T-helper 1 cell (primary cell): ENCODE measurements around the gene SYT8.
A peak's percentile ranks its signal among the peaks of the same experiment; 100 is the strongest.
"Not testable (repeated sequence)": the region's sequence is repeated elsewhere in the genome, so short reads cannot be mapped to it uniquely, and the experiment has no call there.

ENCODE experiments used
- DNase-seq, 5 donors: peaks; one replicate each; pipeline ENCODE4 v3.0.0-alpha.2; 2012 to 2020

The SYT8 gene

DNA sequence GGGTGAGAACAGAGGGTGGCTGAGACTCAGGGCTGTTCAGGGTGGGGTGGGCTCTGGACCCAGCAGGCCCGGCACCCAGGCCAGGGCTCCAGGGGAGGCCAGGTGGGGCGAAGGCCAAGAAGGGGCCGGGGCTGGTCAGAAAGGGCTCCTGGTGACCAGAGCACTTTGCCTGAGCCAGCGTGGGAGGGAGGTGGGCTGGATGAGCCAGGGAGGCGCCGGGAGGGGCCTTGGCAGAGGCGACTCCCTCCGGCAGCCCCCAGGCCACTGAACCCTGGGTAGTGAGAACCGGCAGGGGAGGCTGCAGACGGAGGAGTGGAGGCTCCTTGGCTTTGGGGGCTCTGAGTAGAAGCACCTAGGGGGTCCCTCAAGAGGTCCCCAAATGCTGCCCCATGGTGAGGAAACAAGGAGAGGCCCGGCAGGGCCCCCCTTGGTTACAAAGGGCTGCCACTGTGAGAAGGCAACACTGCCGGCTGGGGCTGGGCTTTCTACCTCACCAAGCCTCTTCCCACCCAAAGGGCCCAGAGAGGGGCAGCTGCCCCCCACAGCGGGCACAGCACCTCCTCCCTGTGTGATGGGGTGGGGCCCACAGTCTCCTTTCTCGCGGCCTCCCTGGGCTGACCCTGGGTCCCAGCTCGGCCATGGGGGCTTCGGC lies 39.8 kb downstream of the SYT8 start:
- DNase-seq, result peak in 1 of 5 donors; percentile 5

DNA sequence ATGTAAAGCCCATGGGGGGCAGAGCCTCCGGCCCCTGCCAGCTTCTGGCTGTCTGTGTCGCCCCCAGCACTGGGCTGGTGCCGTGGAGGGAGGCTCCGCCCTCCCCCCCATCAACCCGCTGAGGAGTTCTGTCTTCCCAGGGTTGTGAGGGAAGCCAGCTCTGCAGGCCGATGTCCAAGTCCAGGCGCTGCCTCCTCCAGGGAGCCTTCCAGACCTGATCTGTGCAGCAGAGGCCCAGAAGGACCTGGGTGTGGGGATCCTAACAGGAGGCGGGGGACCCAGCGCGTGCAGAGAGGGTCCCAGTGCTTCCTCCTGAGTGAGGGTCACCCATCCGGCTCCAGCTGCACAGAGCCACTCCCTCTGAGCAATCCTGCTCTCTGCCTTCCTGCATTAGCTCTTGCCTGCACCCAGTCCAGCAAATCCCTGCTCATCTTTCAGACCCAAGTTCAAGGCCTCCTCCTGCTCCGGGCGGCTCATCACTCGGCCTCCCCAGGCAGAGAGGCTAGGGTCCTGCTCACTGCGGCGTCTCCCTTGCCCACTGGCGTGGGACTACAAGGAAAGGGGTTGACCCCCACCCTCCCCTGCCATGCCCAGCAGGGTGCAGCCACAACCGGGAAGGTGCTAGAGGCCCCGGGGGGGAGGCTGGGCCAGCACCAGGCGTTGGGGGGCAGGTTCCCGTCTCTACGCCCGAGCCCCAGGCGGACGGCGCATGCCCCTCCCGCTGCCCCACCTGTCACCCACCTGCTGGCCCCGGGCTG lies 40.5 kb downstream of the SYT8 start:
- peak in 2 of 5 donors; percentile 5 to 10 for DNase-seq

DNA sequence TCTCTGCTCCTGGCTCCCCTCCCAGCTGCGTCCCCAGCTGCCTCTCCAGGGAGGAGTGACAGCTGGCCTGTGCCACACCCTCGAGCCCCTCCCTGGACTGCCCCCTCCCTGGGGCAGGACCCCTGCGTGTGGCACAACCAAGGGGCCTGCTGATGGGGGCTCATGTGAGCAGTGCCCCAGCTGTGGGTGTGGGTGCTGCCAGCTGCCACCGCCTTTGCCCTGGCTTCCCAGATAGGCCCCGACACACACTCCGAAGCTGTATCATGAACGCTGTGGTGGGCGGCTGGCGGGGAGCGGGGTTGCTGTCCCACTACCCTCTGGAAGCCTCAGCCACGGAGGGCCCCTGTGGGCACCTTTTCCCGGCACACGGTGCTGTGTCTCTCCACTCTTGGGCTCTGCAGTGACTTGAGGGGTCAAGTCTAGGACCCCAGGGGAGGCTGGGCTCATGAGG lies 41.1 kb downstream of the SYT8 start:
- peak in 2 of 5 donors; percentile 4 to 9 for DNase-seq

DNA sequence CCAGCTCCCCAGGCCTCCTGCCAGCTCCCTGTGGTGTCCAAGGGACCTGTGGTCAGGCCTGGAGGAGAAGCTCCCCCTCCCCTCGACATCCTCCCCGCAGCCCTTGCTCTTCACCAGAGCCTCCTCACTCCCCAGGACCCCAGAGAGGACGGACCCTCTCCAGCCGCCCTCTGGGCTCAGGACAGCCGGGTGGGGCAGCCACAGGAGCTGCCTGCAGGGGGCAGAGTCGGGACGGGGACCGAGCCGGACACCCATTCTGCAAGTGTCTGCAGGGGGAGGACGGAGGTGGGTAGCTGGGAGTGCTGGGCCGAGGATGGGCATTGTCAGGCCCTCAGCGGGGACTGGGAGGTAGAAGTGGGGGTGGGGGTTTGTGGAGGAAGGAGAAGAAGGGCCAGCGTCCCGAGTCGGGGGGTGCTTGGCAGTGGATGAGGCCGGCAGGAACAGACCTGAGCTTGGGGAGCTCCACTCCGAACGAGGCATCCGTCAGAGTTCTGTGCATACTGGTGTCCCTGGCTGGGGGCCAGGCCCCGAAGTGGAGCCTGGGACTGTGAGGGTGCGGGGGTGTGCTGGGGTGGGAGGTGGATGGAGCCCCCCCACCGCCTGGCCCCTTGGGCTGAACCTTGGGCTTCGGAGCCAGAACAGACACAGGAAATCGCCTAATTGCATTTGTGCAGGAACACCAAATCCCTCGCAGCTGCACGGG lies 41.7 kb downstream of the SYT8 start:
- DNase-seq, result peak in 2 of 5 donors; percentile 5 to 8

DNA sequence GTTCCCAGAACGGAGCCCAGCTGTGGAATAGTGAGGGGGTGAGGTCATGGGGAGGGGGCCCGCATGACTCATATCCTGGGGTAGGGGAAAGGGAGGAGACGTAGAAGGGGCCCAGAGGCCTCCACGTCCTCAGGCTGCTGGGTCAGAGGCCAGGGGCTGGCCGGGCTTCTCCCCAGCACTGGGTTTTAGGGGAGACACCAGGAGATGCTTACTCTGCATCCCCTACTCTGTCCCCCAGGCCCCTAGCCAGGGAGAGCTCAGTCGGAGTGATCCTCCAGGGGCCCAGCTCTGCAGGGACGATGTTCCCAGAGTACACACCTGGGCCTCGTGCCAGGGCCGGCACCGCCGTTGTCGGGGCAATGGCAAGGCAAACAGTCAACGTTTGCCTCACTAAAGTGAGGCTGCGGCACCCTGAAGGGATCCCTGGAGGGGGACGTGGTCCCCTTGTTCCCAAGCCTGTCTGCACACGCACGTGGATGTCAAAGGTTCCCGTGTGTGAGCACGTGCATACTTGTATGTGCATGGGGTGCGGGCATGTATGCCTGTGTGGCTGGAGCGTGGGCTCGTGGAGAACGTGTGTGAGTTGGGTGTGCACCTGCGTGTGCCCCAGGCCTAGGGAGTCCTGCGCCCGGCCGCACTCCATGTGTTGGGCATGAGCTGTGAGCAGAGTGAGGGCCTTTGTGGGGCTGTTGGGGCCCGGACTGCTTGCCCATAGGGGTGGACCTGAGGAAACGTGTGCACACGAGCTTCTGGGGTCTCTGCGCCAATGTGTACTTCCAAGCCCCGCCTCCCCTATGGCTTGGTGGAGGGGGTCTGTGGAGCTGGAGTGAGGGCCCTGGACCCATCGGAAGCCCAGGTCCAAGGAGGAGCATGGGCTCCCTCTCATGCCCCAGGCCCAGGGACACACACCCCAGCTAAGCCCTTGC lies 42.7 kb downstream of the SYT8 start:
- DNase-seq, result no peak

DNA sequence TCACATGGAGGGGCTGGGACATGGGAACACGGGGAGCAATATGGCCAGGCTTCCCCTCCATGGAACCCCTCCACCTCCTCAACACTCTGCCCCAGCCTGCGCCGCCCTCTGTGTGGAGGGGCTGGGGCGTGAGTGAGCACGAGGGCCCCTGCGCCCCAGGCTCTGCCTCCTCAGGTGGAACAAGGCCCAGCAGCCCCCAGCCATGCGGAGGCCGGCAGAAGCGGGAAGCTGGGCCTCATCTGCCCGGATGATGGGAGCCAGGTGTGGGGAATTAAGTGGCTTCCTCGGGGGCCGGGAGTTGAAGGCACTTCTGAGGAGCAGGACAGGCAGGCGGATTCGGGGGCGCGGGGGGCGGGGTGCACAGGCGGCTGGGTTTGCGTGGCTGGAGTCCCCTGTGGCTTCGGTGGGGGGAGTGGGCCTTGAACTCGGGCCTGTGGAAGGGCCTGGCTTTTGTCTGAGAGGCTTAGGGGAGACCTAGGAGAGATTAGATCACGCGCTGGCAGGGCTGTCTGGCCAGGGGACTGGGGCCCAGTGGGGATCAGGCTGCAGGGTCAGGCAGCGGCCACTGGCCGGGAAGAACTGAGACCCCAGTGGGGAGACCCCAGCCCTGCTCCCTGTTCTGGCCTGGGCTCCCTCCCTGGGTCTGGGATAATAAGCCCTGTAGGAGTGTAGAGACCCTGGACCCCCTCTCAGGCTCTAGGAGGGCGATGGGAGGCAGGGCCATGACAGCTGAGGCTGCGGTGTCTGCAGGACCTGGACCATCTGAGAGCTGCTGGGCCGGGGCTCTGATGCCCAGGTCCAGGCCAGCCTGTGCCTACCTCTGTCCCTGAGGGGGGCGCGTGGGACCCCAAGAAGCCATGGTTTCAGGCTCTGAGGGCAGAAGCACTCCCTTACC lies 43.6 kb downstream of the SYT8 start:
- DNase-seq, result peak in 1 of 5 donors; percentile 5

DNA sequence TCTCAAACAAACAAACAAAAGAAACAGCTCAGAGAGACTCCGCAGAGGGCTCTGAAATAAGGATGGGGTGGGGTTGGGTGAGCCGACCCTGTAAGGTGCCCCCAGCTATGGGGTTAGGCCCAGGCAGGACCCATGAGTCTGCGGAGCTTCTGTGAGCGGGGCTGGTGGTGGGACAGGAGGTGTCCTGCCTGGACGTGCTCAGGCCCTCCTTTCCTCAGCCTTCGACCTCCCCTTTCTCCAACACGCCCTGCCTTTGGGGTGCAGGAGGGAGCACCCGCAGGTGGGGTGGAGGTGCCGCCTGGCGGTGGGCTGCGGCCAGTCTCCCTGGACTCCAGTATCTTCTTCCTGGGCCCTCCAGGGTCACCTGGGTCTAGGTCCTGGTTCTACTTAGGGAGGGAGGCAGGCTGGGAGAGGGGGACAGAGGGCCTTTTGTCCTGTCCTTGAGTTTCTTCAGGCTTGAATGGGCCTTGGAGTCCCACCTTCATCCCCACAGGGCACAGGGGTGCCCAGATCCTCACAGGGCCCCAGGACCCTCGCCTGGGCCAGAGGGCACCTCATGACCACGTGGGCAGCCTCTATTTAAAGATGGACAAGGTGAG lies 44.7 kb downstream of the SYT8 start:
- peak in 2 of 5 donors; percentile 6 for DNase-seq

DNA sequence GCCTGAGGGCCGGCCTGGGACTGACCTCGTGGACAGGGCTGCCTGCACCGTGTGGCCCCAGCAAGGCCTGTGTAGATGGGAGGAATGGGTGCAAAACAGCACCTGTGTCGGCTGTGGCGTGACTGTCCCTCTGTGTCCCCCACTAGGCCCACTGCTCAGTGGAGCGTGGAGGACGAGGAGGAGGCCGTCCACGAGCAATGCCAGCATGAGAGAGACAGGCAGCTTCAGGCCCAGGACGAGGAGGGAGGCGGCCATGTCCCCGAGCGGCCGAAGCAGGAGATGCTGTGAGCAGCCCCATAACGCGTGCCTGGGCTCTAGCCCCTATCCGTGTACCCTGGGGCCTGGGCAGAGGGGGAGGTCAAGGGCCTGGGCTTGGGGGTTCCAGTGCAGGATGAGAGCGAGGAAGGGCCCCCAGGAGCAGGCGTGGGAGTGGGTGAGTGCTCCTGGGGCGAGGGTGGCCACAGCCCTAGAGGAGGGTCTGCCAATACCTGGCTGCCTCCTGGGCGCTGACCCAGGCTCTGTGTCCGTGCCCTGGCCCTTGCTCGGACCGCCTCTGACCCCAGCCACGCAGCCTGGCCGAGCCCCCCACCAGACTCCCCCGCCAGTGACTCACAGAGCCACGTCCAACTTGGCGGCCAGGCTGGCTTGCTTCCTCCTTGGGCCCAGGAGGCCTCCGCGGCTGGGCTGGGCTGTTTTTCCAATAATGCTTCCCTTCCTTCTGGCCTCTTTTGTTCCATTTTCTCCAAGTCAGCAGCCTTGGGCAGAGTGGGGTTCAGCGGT lies 45.3 kb downstream of the SYT8 start:
- DNase-seq, result peak in 2 of 5 donors; percentile 5 to 9

DNA sequence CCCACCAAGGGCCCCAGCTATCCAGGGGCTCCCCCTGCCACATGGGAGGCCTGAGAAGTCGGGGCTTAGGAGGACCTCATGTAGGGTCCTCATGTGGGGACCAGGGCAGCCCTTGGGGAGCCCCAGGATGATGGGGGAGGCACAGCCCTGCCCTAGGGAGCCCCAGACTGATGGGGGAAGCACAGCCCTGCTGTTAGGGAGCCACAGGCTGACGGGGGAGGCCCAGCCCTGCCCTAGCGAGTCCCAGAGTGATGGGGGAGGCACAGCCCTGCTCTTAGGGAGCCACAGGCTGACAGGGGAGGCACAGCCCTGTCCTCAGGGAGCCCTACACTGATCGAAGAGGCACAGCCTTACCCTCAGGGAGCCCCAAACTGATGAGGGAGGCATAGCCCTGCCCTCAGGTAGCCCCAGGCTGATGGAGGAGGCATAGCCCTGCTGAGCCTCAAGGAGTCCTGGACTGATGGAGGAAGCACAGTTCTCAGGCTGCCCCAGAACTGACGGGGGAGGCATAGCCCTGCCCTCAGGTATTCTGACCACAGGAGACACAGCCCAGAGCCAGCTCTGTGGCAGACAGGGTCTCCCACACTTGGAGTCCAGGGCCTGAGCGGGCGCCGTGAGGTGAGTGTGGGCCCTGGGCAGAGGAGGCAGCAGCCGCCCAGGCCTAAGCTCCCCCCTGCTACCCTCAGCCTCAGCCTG lies 46.1 kb downstream of the SYT8 start:
- no peak for DNase-seq

DNA sequence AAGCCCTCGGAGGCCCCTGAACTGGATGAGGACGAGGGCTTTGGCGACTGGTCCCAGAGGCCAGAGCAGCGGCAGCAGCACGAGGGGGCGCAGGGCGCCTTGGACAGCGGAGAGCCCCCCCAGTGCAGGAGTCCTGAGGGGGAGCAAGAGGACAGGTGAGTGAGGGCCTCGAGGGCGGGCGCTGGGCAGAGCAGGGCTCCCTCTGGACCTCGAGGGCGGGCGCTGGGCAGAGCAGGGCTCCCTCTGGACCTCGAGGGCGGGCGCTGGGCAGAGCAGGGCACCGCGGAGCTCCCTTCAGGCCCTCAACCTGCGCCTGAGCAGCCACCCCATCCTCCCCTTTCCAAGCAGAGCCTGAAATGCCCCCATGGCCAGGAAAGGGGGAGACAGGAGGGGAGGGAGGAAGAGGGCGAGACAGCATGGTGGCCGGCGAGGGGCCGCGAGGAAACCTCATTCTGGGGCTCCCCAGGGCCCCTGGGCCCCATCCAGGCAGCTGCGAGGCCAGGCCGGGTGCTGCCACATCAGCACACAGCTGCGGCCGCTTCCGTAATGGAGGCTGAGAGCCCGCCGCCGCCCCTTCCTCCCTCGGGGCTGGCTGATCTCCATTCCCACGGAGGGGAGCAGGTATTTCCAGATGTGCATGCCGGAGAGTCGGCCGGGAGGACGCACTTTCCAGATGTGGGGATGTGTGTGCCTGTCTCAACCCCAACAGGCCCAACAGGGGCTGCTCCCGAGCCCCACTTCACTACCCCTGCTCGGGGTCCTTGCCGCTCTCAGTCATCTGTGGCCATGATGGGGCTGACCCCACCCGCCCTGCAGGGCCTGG lies 46.9 kb downstream of the SYT8 start:
- DNase-seq, result peak in 1 of 5 donors; percentile 6

DNA sequence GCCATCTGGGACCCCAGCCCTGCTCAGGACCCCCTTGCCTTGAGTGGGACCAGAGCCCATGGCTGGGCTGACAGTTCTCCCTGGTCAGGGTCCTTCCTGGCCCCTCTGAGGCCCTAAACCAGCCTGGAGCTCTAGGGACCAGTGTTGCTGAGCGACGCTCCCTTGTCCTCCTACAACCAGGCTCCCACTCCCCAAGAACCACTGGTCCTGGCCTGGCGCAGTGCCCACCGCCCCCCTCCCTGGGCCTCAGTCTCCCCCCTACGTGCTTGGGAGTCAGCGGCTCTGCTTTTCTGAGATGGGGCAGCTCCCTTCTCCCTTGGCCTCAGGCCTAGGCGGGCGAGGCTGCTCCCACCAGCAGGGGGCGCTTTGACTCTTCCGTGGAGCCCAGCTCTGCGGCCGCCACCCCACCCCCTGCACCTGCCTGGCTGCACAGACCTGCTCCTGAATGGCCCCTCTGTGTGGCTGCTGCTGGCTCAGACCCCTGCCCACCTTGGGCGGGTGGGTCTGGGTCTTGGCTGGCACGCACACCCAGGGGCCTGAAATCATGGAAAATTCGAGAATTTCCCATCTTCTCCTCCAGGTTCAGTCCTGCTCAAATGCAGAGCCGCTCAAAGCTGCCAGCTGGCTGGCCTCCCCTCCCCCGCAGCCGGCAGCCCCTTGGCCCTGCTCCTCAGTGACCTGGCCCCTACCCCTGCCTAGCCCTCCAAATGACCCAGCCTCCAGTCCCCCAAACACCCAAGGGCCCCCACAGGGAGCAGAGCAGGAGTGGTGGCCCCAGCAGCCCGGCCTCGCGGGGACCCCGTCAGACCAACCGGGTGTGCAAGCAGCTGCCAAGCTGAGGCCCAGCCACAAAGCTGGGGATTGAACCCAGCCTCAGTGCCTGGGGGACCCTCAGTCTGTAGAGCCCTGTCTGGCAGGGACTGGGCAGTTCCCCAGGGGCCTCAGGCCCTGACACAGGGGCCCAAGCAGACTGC lies 47.8 kb downstream of the SYT8 start:
- peak; percentile 54 to 76 (median 70) for DNase-seq

DNA sequence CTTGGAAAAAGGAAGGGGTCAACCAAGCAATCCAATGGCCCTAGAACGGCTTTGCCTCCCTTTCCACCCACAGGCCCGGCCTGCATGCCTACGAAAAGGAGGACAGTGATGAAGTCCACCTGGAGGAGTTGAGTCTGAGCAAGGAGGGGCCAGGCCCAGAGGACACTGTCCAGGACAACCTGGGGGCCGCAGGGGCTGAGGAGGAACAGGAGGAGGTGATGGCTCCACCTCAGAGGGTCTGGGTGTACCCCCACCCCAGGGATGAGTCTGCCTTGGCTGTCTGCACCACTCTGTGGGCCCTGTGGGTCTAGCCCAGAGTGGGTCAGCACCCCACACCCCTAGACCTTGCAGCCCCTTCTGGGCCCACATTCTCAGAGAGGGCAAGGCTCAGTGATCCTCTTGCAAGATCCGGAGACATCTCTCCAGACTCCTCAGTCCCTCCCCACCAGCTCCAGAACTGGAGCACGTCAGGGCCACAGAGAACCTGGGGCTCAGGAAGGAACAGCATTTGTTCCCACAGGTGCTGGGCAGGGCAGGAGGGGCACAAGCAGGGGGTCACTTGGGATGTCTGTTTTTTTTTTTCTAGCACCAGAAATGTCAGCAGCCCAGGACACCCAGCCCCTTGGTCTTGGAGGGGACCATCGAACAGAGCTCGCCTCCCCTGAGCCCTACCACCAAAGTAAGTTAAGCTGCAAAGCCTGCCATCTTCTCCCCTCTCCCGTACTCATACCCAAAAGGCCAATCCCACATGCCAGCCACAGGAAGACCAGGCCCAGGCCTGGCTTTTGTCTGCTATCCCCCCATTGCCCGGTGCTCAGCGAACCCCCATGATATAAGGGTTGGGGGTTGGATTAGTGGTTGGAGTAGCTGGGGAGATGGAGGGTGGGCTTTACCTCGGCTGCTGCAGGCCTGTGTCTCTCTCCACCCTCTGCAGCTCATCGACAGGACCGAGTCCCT lies 48.8 kb downstream of the SYT8 start:
- DNase-seq, result no peak

DNA sequence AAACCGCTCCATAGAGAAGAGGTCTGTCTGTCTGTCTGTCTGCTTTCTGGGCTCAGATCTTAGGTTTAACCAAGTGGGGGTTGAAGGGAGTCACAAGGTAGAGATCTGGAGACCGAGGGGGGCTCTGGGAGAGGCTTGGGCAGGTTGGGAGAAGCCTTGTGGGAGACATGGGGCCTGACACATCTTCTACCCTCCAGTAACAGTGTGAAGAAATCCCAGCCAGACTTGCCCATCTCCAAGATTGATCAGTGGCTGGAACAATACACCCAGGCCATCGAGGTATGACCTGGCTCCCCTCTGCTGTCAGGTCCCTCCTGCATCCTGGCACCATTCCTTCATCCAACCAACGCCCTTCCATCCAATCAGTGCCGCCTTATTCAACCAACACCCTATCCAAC lies 49.5 kb downstream of the SYT8 start:
- no peak for DNase-seq

DNA sequence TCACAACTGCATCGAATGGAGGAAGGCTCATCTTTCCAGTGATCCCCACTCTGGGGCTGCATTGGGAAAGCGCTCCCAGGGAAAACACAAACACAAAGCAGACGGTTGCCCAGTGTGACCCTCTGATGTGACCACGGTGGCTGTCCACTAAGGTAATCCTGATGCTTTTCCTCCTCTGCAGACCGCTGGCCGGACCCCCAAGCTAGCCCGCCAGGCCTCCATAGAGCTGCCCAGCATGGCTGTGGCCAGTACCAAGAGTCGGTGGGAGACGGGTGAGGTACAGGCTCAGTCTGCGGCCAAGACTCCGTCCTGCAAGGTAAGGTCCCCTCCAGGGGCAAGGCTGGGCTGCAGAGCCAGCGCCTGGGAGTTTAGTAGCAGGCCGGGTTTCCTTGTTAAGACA lies 51.8 kb downstream of the SYT8 start:
- not testable (repeated sequence) for DNase-seq
